MCF 10A (cell line): Measurements from ENCODE around the gene EHBP1. TPM values are rescaled to one million over a fixed set of nuclear protein-coding genes. Genes with fewer than 3 reads are reported as not detected.

Experiments used
- BruUV-seq: library from RNA; stranded (reverse); fragments of 400-500 nt; replicated peaks from 2 replicates; lab custom pipeline; 2021; lab: Mats Ljungman, UMichigan
- CTCF ChIA-PET: fragments of 300-600 bp; sonication (Branson Sonifier 250); formaldehyde crosslinking; extraction: SDS; loops from one replicate; lab custom pipeline; 2021; ENCODE audit warnings: antibody characterized with exemption, inconsistent platforms; lab: Yijun Ruan, JAX
- POLR2A ChIA-PET: fragments of 300-600, 350-650 bp; sonication (Branson Sonifier 250); formaldehyde crosslinking; extraction: SDS; loops from one replicate; lab custom pipeline; 2020; ENCODE audit warnings: antibody characterized with exemption, inconsistent platforms; lab: Yijun Ruan, JAX
- DNase-seq: peaks from one replicate; pipeline ENCODE4 v3.0.0-alpha.2; 2018; ENCODE audit not compliant: unreplicated experiment
- H3K27ac Mint-ChIP-seq: one replicate; pipeline ENCODE4 v1.8.0; 2022; ENCODE audit warnings: mild to moderate bottlenecking, low read depth, mixed read lengths; ENCODE audit not compliant: unreplicated experiment
- H3K27me3 Mint-ChIP-seq: one replicate; pipeline ENCODE4 v1.8.0; 2022; ENCODE audit warnings: mixed read lengths; ENCODE audit not compliant: insufficient read depth, unreplicated experiment
- H3K36me3 Mint-ChIP-seq: one replicate; pipeline ENCODE4 v1.8.0; 2022; ENCODE audit warnings: mild to moderate bottlenecking, moderate library complexity, mixed read lengths; ENCODE audit not compliant: insufficient read depth, unreplicated experiment
- H3K4me1 Mint-ChIP-seq: one replicate; pipeline ENCODE4 v1.8.0; 2022; ENCODE audit warnings: mixed read lengths; ENCODE audit not compliant: insufficient read depth, unreplicated experiment
- H3K4me3 Mint-ChIP-seq: one replicate; pipeline ENCODE4 v1.8.0; 2022; ENCODE audit warnings: mild to moderate bottlenecking, moderate library complexity, mixed read lengths; ENCODE audit not compliant: unreplicated experiment
- H3K9me3 Mint-ChIP-seq: one replicate; pipeline ENCODE4 v1.8.0; 2022; ENCODE audit warnings: mixed read lengths; ENCODE audit not compliant: unreplicated experiment
- CTCF ChIP-seq: fragments of 200-600 bp; IDR thresholded peaks from one replicate; pipeline ENCODE4 v1.8.0; 2022; ENCODE audit warnings: antibody characterized with exemption, mild to moderate bottlenecking; ENCODE audit not compliant: unreplicated experiment
- intact Hi-C: fragments of 100-400 bp; cut with micrococcal nuclease; formaldehyde crosslinking; loops from 2 replicates; pipeline ENCODE4 v1.14.1; 2022
- total RNA-seq: library from RNA; stranded (reverse); gene quantifications from 2 replicates; pipeline ENCODE4 v1.2.3, GENCODE V29; 2022

Gene EHBP1
- total RNA-seq, 1 experiment from 2014 or later, result 81.2 TPM

- no peaks in the 10 kb centered on the region for H3K27me3 Mint-ChIP-seq
- intact Hi-C loops, result no loop called here
- ChIA-PET POLR2A (interaction anchor here (0.6 kb wide), 1 partner anchor 1010 kb away, joined by 4 read pairs; no protein-coding TSS in a partner anchor), CTCF (no interaction called here)
- no peak overlapping the region for H3K4me3 Mint-ChIP-seq
- peaks cover 34% of the 10 kb centered on the region for H3K36me3 Mint-ChIP-seq
- H3K27ac Mint-ChIP-seq, result no peak overlapping the region
- H3K4me1 Mint-ChIP-seq, result no peaks in the 10 kb centered on the region
- H3K9me3 Mint-ChIP-seq, result no peaks in the 10 kb centered on the region
- no TSS peak for BruUV-seq
- DNase-seq, result no peak
- no peak for TF ChIP-seq CTCF
These were observed 263.2 kb downstream of the EHBP1 start for GRCh38 chr2:62968668-62969067.

GRCh38 chr2:62971936-62972335, 266.4 kb downstream of the EHBP1 start:
- POLR2A ChIA-PET, result no interaction called here
- intact Hi-C loops, result no loop called here
- TF ChIP-seq CTCF, result no peak

GRCh38 chr2:62972601-62973000, 267.1 kb downstream of the EHBP1 start:
- ChIA-PET CTCF (no interaction called here), POLR2A (no interaction called here)
- TF ChIP-seq CTCF, result no peak
- no peak overlapping the region for H3K27ac Mint-ChIP-seq
- no peak overlapping the region for H3K4me3 Mint-ChIP-seq
- intact Hi-C loops, result no loop called here
- H3K36me3 Mint-ChIP-seq, result peaks cover 33% of the 10 kb centered on the region
- no peaks in the 10 kb centered on the region for H3K27me3 Mint-ChIP-seq
- no TSS peak for BruUV-seq
- no peaks in the 10 kb centered on the region for H3K4me1 Mint-ChIP-seq
- no peaks in the 10 kb centered on the region for H3K9me3 Mint-ChIP-seq
- no peak for DNase-seq

More at GRCh38 chr2:62971936-62972335, 266.4 kb downstream of the EHBP1 start:
- DNase-seq, result no peak
- H3K4me1 Mint-ChIP-seq, result no peaks in the 10 kb centered on the region
- CTCF ChIA-PET, result no interaction called here
- no peaks in the 10 kb centered on the region for H3K9me3 Mint-ChIP-seq
- no TSS peak for BruUV-seq
- H3K27ac Mint-ChIP-seq, result no peak overlapping the region
- no peaks in the 10 kb centered on the region for H3K27me3 Mint-ChIP-seq
- H3K4me3 Mint-ChIP-seq, result no peak overlapping the region
- H3K36me3 Mint-ChIP-seq, result peaks cover 33% of the 10 kb centered on the region

GRCh38 chr2:62974999-62975398, 269.5 kb downstream of the EHBP1 start:
- DNase-seq, result no peak
- ChIA-PET CTCF (no interaction called here), POLR2A (interaction anchor here (0.7 kb wide), 1 partner anchor 16 kb away, joined by 3 read pairs; no protein-coding TSS in a partner anchor)
- TF ChIP-seq CTCF, result no peak
- no peaks in the 10 kb centered on the region for H3K27me3 Mint-ChIP-seq
- no peaks in the 10 kb centered on the region for H3K4me1 Mint-ChIP-seq
- intact Hi-C loops, result no loop called here
- H3K4me3 Mint-ChIP-seq, result no peak overlapping the region
- no TSS peak for BruUV-seq
- no peak overlapping the region for H3K27ac Mint-ChIP-seq
- peaks cover 26% of the 10 kb centered on the region for H3K36me3 Mint-ChIP-seq
- no peaks in the 10 kb centered on the region for H3K9me3 Mint-ChIP-seq
